DND-41 (cell line): ENCODE measurements around the gene ALG8.
"Not testable (repeated sequence)": the region's sequence is repeated elsewhere in the genome, so short reads cannot be mapped to it uniquely, and the experiment has no call there.

Experiments used
- ATAC-seq: fragments of 200-7000 bp; cut with Tn5 transposase; 3 replicates; pipeline ENCODE4 v1.9.1; 2021; ENCODE audit warnings: low read depth; ENCODE audit not compliant: insufficient read depth
- DNase-seq: peaks from one replicate; pipeline ENCODE4 v3.0.0-alpha.2; 2020
- H2AFZ ChIP-seq: 2 replicates; pipeline ENCODE4 v1.6.0; 2012; ENCODE audit warnings: low read depth, low read length
- H3K27ac ChIP-seq: 2 replicates; pipeline ENCODE4 v1.5.1; 2012; ENCODE audit warnings: low read length, inconsistent platforms
- H3K27me3 ChIP-seq: fragments of 200-600 bp; sonication (generic); 2 replicates; pipeline ENCODE4 v1.6.0; 2012; ENCODE audit warnings: low read length, mild to moderate bottlenecking, inconsistent platforms; ENCODE audit not compliant: insufficient read depth, poor library complexity
- H3K36me3 ChIP-seq: 2 replicates; pipeline ENCODE4 v1.5.1; 2012; ENCODE audit warnings: low read length, inconsistent platforms; ENCODE audit not compliant: insufficient read depth
- H3K4me1 ChIP-seq: 2 replicates; pipeline ENCODE4 v1.5.1; 2012; ENCODE audit warnings: mild to moderate bottlenecking, low read length; ENCODE audit not compliant: insufficient read depth
- H3K4me2 ChIP-seq: 2 replicates; pipeline ENCODE4 v1.6.0; 2012; ENCODE audit warnings: mild to moderate bottlenecking, moderate library complexity, low read length, inconsistent platforms; ENCODE audit not compliant: insufficient read depth
- H3K4me3 ChIP-seq, 2 experiments: fragments of 200-600 bp in 1 of 2; shearing (Covaris generic) in 1 of 2; 2 replicates each; pipeline ENCODE4 v1.5.1; 2012 to 2016; ENCODE audit warnings: inconsistent platforms in 2 of 2, low read length in 2 of 2, mild to moderate bottlenecking in 2 of 2, low read depth in 1 of 2, moderate library complexity in 1 of 2
- H3K79me2 ChIP-seq: 2 replicates; pipeline ENCODE4 v1.6.0; 2012; ENCODE audit warnings: low read length, inconsistent platforms; ENCODE audit not compliant: insufficient read depth
- H3K9ac ChIP-seq: 2 replicates; pipeline ENCODE4 v1.6.0; 2012; ENCODE audit warnings: low read depth, mild to moderate bottlenecking, inconsistent platforms, low read length, moderate library complexity
- H3K9me3 ChIP-seq: 2 replicates; pipeline ENCODE4 v1.5.1; 2012; ENCODE audit warnings: low read length, moderate library complexity, mild to moderate bottlenecking, inconsistent platforms; ENCODE audit not compliant: insufficient read depth, severe bottlenecking
- H4K20me1 ChIP-seq: 2 replicates; pipeline ENCODE4 v1.6.0; 2012; ENCODE audit warnings: low read length; ENCODE audit not compliant: insufficient read depth
- CTCF ChIP-seq: IDR thresholded peaks from 2 replicates; pipeline ENCODE4 v1.5.1; 2012; ENCODE audit warnings: borderline replicate concordance, low read length, moderate library complexity, mild to moderate bottlenecking; ENCODE audit not compliant: poor library complexity, severe bottlenecking; ENCODE audit errors: extremely low read depth
- EZH2 ChIP-seq: IDR thresholded peaks from 3 replicates; pipeline ENCODE4 v1.6.1; 2012; ENCODE audit warnings: borderline replicate concordance, low read depth, mild to moderate bottlenecking, moderate library complexity, low read length, inconsistent platforms; ENCODE audit not compliant: severe bottlenecking

Gene ALG8

GRCh38 chr11:78176605-78177141, 37.2 kb upstream of the ALG8 start:
- no peak overlapping the region for H3K4me2 ChIP-seq
- TF ChIP-seq CTCF = no peak
- no peak for TF ChIP-seq EZH2
- no peaks in the 10 kb centered on the region for H3K79me2 ChIP-seq

DNA sequence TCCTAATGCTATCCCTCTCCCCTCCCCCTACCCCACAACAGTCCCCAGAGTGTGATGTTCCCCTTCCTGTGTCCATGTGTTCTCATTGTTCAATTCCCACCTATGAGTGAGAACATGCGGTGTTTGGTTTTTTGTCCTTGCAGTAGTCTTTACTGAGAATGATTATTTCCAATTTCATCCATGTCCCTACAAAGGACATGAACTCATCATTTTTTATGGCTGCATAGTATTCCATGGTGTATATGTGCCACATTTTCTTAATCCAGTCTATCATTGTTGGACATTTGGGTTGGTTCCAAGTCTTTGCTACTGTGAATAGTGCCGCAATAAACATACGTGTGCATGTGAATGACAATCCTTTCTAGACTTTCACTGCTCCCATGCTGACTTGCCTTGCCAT, 36.4 kb upstream of the ALG8 start:
- not testable (repeated sequence) for H3K4me2 ChIP-seq, H3K4me3 ChIP-seq, H3K9me3 ChIP-seq, H3K27ac ChIP-seq, H3K79me2 ChIP-seq, H2AFZ ChIP-seq, H4K20me1 ChIP-seq, H3K9ac ChIP-seq, H3K27me3 ChIP-seq, H3K36me3 ChIP-seq, H3K4me1 ChIP-seq, DNase-seq, ATAC-seq

More at GRCh38 chr11:78176605-78177141, 37.2 kb upstream of the ALG8 start:
- Histone ChIP-seq H3K4me1 (no peaks in the 10 kb centered on the region), H4K20me1 (no peaks in the 10 kb centered on the region), H2AFZ (no peak overlapping the region), H3K9me3 (no peaks in the 10 kb centered on the region), H3K27me3 (no peaks in the 10 kb centered on the region), H3K27ac (no peak overlapping the region), H3K36me3 (peaks cover 6% of the 10 kb centered on the region), H3K4me3 (no peak overlapping the region), H3K9ac (no peak overlapping the region)
- no peak for DNase-seq
- ATAC-seq = no peak

DNA sequence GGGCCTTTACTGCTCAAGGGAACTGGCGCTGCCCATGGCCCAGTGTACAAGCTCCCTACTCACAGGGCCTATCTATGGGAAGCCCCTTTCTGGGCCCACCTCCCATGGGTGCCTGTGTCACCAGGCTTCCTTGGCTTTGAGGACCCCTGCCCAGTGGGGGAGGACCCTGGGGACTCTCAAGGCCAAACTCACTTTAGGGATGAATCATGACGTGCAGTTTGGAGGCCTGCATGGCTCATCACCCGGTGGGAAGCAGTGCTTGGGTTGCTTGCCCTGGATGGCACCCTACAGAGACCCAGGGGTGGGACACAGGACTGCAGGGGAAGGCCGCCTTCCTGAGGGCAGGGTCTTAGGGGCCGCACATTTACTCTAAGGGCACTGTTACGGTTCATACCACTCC, 32.5 kb upstream of the ALG8 start:
- Histone ChIP-seq H2AFZ (no peak overlapping the region), H3K36me3 (peaks cover 6% of the 10 kb centered on the region)

More for the DNA sequence above, 32.5 kb upstream of the ALG8 start:
- Histone ChIP-seq H3K4me1 (no peaks in the 10 kb centered on the region), H4K20me1 (no peaks in the 10 kb centered on the region), H3K27me3 (no peaks in the 10 kb centered on the region), H3K9ac (no peak overlapping the region), H3K4me2 (no peak overlapping the region), H3K27ac (no peak overlapping the region), H3K9me3 (no peaks in the 10 kb centered on the region), H3K79me2 (no peaks in the 10 kb centered on the region), H3K4me3 (no peak overlapping the region)
- no peak for DNase-seq
- ATAC-seq = no peak
- no peak for TF ChIP-seq EZH2
- TF ChIP-seq CTCF = no peak
